Thoracic aorta (tissue), 2 donors: ENCODE data around the gene CCNJL. TPM values are rescaled to one million over a fixed set of nuclear protein-coding genes. Genes with fewer than 3 reads are reported as not detected.
A peak's percentile ranks its signal among the peaks of the same experiment; 100 is the strongest.

ENCODE experiments used
- ATAC-seq: fragments of 150-250 bp; one replicate; pipeline ENCODE4 v1.8.0; 2017; ENCODE audit warnings: low read depth; ENCODE audit not compliant: insufficient number of reproducible peaks, low FRiP score
- DNase-seq: peaks from one replicate; pipeline ENCODE4 v3.0.0-alpha.2; 2020; ENCODE audit warnings: low spot score
- H3K27ac ChIP-seq, 2 donors: fragments of 200-600 bp; sonication (generic); 1 replicate in 1 of 2; 2 replicates in 1 of 2; pipeline ENCODE4 v1.5.1; 2016; ENCODE audit warnings: mild to moderate bottlenecking in 2 of 2, moderate library complexity in 2 of 2
- H3K27me3 ChIP-seq: fragments of 200-600 bp; sonication (generic); replicated peaks from 2 replicates; pipeline ENCODE4 v1.6.0; 2016; ENCODE audit warnings: mild to moderate bottlenecking; ENCODE audit not compliant: insufficient read depth
- H3K36me3 ChIP-seq: fragments of 200-600 bp; sonication (generic); one replicate; pipeline ENCODE4 v1.5.1; 2016
- H3K4me1 ChIP-seq, 2 donors: fragments of 200-600 bp; sonication (generic); 1 replicate in 1 of 2; 2 replicates in 1 of 2; pipeline versions ENCODE4 v1.5.1 to v1.6.0; 2016; ENCODE audit warnings: low read depth in 2 of 2, mild to moderate bottlenecking in 1 of 2; ENCODE audit not compliant: control insufficient read depth in 1 of 2
- H3K4me3 ChIP-seq: fragments of 200-600 bp; sonication (generic); 2 replicates; pipeline ENCODE4 v1.5.1; 2016; ENCODE audit warnings: mild to moderate bottlenecking
- H3K9me3 ChIP-seq: fragments of 200-600 bp; sonication (generic); 2 replicates; pipeline ENCODE4 v1.5.1; 2016
- CTCF ChIP-seq: fragments of 200-600 bp; sonication (generic); IDR thresholded peaks from one replicate; pipeline ENCODE4 v1.5.1; 2019; ENCODE audit warnings: antibody characterized with exemption
- total RNA-seq, 2 donors: library from RNA; depleted of rRNA; stranded (reverse); fragments of >200 nt; gene quantifications; one replicate each; pipeline versions ENCODE4 v1.1.0 to v1.2.3, GENCODE V29; 2016

The CCNJL gene
- total RNA-seq, result 1 to 10 TPM in 1 of 2 donors, under 1 TPM in 1; 0.54 to 3.0 TPM

GRCh38 chr5:160312134-160312959, at the start of gene CCNJL:
CCNJL (minus strand) TSS chr5:160312564; CDS start chr5:160311923, 641 bp downstream.
- H3K27ac ChIP-seq, result no peak within 1 kb of the TSS
- DNase-seq (no peak), ATAC-seq (no peak)
- H3K36me3 ChIP-seq, result no peaks in the 10 kb centered on the region
- peaks cover 0 to 12% of the 10 kb centered on the region in 2 donors for H3K4me1 ChIP-seq
- peak within 1 kb of the TSS; percentile 81 for H3K4me3 ChIP-seq
- H3K9me3 ChIP-seq, result no peaks in the 10 kb centered on the region
- H3K27me3 ChIP-seq, result no peaks in the 10 kb centered on the region
- no peak for TF ChIP-seq CTCF

GRCh38 chr5:160361624-160362228, 49.4 kb upstream of the CCNJL start:
- no peak for TF ChIP-seq CTCF
- DNase-seq (no peak), ATAC-seq (no peak)
- Histone ChIP-seq H3K9me3 (no peaks in the 10 kb centered on the region), H3K4me1 (peaks cover 29 to 82% of the 10 kb centered on the region in 2 donors), H3K36me3 (no peaks in the 10 kb centered on the region), H3K4me3 (no peak overlapping the region), H3K27me3 (no peaks in the 10 kb centered on the region), H3K27ac (peak overlapping the region in 1 of 2 donors; percentile 40)

- peak; percentile 9 for TF ChIP-seq CTCF
- no peak for ATAC-seq
- H3K4me1 ChIP-seq, result peaks cover 31 to 82% of the 10 kb centered on the region in 2 donors
These were observed 47.9 kb upstream of the CCNJL start for GRCh38 chr5:160360310-160360709.

GRCh38 chr5:160359816-160360215, 47.5 kb upstream of the CCNJL start:
- Histone ChIP-seq H3K27me3 (no peaks in the 10 kb centered on the region), H3K9me3 (no peaks in the 10 kb centered on the region), H3K27ac (peak overlapping the region; percentile 65 to 68), H3K4me1 (peaks cover 31 to 82% of the 10 kb centered on the region in 2 donors), H3K4me3 (peak overlapping the region; percentile 36), H3K36me3 (no peaks in the 10 kb centered on the region)
- no peak for ATAC-seq
- no peak for TF ChIP-seq CTCF
- DNase-seq, result no peak

More at GRCh38 chr5:160360310-160360709, 47.9 kb upstream of the CCNJL start:
- no peaks in the 10 kb centered on the region for H3K36me3 ChIP-seq
- peak overlapping the region; percentile 36 for H3K4me3 ChIP-seq
- no peaks in the 10 kb centered on the region for H3K27me3 ChIP-seq
- H3K27ac ChIP-seq, result peak overlapping the region; percentile 65 to 68
- DNase-seq, result no peak
- no peaks in the 10 kb centered on the region for H3K9me3 ChIP-seq

- ATAC-seq, result no peak
- H3K4me1 ChIP-seq, result peaks cover 31 to 82% of the 10 kb centered on the region in 2 donors
These were observed 46.9 kb upstream of the CCNJL start for GRCh38 chr5:160359242-160359641.

More at GRCh38 chr5:160359242-160359641, 46.9 kb upstream of the CCNJL start:
- H3K4me3 ChIP-seq, result no peak overlapping the region
- TF ChIP-seq CTCF, result no peak
- H3K9me3 ChIP-seq, result no peaks in the 10 kb centered on the region
- H3K36me3 ChIP-seq, result no peaks in the 10 kb centered on the region
- DNase-seq, result no peak
- H3K27me3 ChIP-seq, result no peaks in the 10 kb centered on the region
- peak overlapping the region; percentile 65 to 81 for H3K27ac ChIP-seq
